Measurements from ENCODE around the gene BABAM2.
A peak's percentile ranks its signal among the peaks of the same experiment; 100 is the strongest.
"Not testable (repeated sequence)": the region's sequence is repeated elsewhere in the genome, so short reads cannot be mapped to it uniquely, and the experiment has no call there.

The BABAM2 gene

DNA sequence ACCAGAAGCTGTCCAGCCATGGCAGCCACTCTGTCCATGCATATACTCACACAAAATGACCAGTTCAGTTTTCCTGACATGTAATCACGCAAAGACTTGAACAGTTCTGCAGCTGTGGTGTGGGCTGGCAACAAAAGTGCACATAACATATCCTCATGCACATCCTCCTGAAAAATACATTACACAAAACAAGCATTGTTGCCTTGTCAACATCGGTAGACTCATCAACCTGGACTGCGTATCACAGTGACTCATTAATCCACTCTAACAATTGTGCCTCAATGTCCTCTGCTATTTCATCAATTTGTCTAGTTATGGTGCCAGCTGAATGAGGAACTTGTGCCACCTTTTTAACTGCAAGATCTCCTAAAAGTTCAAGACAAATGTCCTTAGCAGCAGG, 19.8 kb upstream of the BABAM2 start:
- Histone ChIP-seq H3K4me3 (ENCODE audit: low read depth, low read length) (no peak overlapping the region), H3K27me3 (ENCODE audit: insufficient read depth, low read depth, severe bottlenecking) (no peaks in the 10 kb centered on the region), H3K36me3 (no peaks in the 10 kb centered on the region), H3K27ac (no peak overlapping the region), H3K9me3 (ENCODE audit: severe bottlenecking) (no peaks in the 10 kb centered on the region)
- no peak for DNase-seq
- TF ChIP-seq, protein P1, sequence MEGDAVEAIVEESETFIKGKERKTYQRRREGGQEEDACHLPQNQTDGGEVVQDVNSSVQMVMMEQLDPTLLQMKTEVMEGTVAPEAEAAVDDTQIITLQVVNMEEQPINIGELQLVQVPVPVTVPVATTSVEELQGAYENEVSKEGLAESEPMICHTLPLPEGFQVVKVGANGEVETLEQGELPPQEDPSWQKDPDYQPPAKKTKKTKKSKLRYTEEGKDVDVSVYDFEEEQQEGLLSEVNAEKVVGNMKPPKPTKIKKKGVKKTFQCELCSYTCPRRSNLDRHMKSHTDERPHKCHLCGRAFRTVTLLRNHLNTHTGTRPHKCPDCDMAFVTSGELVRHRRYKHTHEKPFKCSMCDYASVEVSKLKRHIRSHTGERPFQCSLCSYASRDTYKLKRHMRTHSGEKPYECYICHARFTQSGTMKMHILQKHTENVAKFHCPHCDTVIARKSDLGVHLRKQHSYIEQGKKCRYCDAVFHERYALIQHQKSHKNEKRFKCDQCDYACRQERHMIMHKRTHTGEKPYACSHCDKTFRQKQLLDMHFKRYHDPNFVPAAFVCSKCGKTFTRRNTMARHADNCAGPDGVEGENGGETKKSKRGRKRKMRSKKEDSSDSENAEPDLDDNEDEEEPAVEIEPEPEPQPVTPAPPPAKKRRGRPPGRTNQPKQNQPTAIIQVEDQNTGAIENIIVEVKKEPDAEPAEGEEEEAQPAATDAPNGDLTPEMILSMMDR (IDR thresholded peaks at IDR 0.05; ENCODE audit: low read depth, low read length): no peak

DNA sequence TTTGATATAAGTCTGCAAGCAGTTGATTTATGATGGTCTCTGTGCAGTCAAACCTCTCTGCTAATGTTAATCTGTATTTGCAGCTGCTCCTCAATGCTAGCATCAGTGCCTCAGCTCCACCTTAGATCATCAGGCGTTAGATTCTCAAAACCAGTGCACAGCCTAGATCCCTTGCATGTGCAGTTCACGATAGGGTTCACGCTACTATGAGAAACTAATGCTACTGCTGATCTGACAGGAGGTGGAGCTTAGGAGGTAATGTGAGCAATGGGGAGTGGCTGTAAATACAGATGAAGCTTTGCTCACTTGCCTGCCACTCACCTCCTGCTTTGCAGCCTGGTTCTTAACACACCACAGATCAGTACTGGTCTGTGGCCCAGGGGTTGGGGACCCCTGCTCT, 18.7 kb upstream of the BABAM2 start:
- H3K27ac ChIP-seq: no peak overlapping the region

DNA sequence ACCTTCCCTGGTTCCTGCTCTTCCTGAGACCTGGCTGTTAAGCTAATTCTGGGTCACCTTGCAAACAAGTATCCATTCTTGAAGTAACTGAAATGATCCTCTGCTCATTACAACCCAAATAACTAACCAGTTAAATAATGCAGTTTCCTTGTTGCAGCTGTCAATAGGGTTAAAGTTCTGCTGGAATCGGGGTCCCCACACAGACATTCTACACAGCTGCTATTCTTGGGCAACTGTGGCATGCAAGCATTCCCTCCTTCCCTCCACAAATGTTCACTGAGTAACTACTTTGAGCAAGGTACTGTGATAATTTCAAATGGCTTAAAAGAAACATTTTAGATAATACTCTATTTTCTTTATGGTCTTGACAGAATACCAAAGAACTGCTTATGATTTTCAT, 17.4 kb upstream of the BABAM2 start:
- Histone ChIP-seq H3K4me3 (ENCODE audit: low read depth, low read length) (no peak overlapping the region), H3K36me3 (no peaks in the 10 kb centered on the region), H3K9me3 (ENCODE audit: severe bottlenecking) (no peaks in the 10 kb centered on the region), H3K27me3 (ENCODE audit: insufficient read depth, low read depth, severe bottlenecking) (no peaks in the 10 kb centered on the region), H3K27ac (no peak overlapping the region)
- DNase-seq: no peak
- TF ChIP-seq, protein P1 (IDR thresholded peaks at IDR 0.05; ENCODE audit: low read depth, low read length): no peak

More for the DNA sequence above, 18.7 kb upstream of the BABAM2 start:
- TF ChIP-seq, protein P1 (IDR thresholded peaks at IDR 0.05; ENCODE audit: low read depth, low read length): no peak
- H3K27me3 ChIP-seq (ENCODE audit: insufficient read depth, low read depth, severe bottlenecking): no peaks in the 10 kb centered on the region
- no peak overlapping the region for H3K4me3 ChIP-seq (ENCODE audit: low read depth, low read length)
- no peaks in the 10 kb centered on the region for H3K9me3 ChIP-seq (ENCODE audit: severe bottlenecking)
- peak; percentile 21 for DNase-seq
- H3K36me3 ChIP-seq: no peaks in the 10 kb centered on the region

DNA sequence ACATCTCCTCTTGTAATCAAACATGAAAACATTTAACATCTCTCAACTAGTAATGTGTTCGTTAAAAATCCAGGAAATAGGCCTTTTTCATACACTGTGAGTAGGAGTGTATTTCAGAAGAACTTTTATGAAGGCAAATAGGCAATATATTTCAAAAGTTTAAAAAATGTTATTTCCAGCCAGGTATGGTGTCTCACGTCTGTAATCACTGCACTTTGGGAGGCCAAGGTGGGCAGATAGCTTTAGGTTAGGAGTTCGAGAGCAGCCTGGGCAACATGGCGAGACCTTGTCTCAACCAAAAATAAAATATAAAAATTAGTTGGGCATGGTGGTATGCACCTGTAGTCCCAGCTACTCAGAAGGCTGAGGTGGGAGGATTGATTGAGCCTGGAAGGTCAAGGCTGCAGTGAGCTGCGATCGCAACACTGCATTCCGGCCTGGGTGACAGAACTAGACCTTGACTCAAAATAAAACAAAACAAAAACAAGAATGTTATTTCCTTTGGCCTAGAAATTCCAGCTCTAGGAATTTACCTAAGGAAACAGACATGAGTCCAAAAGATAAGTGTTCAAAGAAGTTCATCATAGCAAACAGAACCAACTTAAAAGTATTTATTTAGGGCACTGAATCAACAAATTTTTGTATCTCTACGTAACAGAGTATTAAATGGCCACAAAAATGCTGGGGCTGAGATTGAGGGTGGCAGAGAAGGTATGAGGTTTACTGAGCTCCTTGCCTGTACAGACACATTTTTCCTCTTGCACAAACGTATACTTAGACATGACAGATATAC, 15.2 kb upstream of the BABAM2 start:
- Histone ChIP-seq H3K36me3 (no peaks in the 10 kb centered on the region), H3K27ac (no peak overlapping the region), H3K4me3 (ENCODE audit: low read depth, low read length) (no peak overlapping the region), H3K9me3 (ENCODE audit: severe bottlenecking) (peaks cover 5% of the 10 kb centered on the region), H3K27me3 (ENCODE audit: insufficient read depth, low read depth, severe bottlenecking) (no peaks in the 10 kb centered on the region)
- no peak for DNase-seq
- TF ChIP-seq, protein P1 (IDR thresholded peaks at IDR 0.05; ENCODE audit: low read depth, low read length): no peak

DNA sequence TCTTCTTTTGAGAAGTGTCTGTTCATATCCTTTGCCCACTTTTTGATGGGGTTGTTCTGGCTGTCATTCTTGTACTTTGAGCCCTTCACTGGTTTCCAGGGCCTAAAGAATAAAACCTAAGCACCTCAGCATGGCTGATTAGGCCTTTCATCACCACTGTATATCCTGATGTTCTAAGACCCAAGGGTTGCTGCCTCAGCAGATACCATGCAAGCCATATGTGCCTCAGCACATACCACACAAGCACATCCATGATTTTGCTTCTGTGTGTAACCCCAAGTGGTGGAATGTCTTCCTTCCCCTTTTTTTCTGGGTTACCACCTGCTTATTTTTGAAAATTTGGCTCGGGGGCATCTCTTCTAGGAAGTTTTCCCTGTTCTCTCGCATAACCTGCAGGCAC, 11.7 kb upstream of the BABAM2 start:
- TF ChIP-seq, protein P1 (IDR thresholded peaks at IDR 0.05; ENCODE audit: low read depth, low read length): no peak
- DNase-seq: no peak
- Histone ChIP-seq H3K4me3 (ENCODE audit: low read depth, low read length) (no peak overlapping the region), H3K36me3 (no peaks in the 10 kb centered on the region), H3K27ac (no peak overlapping the region), H3K27me3 (ENCODE audit: insufficient read depth, low read depth, severe bottlenecking) (peaks cover 3% of the 10 kb centered on the region), H3K9me3 (ENCODE audit: severe bottlenecking) (peaks cover 5% of the 10 kb centered on the region)

DNA sequence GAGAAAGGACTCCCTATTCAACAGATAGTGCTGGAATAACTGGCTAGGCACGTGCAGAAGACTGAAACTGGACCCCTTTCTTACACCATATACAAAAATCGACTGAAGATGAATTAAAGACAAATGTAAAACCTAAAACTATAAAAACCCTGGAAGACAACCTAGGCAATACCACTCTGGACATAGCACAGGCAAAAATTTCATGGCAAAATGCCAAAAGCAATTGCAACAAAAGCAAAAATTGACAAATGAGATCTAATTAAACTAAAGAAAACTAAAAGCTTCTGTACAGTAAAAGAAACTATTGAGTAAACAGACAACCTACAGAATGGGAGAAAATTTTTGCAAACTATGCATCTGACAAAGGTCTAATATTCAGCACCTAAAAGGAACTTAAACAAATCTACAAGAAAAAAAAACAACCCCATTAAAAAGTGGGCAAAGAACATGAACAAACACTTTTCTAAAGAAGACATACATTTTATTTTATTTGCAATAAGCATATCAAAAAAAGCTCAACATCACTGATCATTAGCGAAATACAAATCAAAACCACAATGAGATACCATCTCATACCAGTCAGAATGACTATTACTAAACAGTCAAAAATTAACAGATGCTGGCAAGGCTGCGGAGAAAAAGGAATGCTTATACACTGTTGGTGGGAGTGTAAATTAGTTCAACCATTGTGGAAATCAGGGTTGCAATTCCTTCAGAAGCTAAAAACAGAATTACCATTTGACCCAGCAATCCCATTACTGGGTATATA, 8.5 kb upstream of the BABAM2 start:
- H3K9me3 ChIP-seq (ENCODE audit: severe bottlenecking); H3K27ac ChIP-seq; DNase-seq; H3K36me3 ChIP-seq; H3K4me3 ChIP-seq (ENCODE audit: low read depth, low read length); H3K27me3 ChIP-seq (ENCODE audit: insufficient read depth, low read depth, severe bottlenecking): not testable (repeated sequence)

DNA sequence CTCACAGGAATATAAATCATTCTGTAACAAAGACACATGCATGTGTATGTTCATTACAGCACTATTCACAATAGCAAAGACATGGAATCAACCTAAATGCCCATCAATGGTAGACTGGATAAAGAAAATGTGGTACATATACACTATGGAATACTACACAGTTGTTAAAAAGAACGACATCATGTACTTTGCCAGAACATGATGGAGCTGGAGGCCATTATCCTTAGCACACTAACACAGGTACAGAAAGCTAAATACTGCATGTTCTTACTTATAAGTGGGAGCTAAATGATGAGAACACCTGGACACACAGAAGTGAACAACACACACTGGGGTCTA, 8.0 kb upstream of the BABAM2 start:
- not testable (repeated sequence) for H3K27me3 ChIP-seq (ENCODE audit: insufficient read depth, low read depth, severe bottlenecking); DNase-seq; H3K36me3 ChIP-seq; H3K4me3 ChIP-seq (ENCODE audit: low read depth, low read length); H3K27ac ChIP-seq; H3K9me3 ChIP-seq (ENCODE audit: severe bottlenecking)

All from WERI-Rb-1 (cell line).